OCI-M1 (cell line): ENCODE measurements around the gene YIPF4.
A peak's percentile ranks its signal among the peaks of the same experiment; 100 is the strongest.
"Not testable (repeated sequence)": the region's sequence is repeated elsewhere in the genome, so short reads cannot be mapped to it uniquely, and the experiment has no call there.

Source experiments
- DNase-seq: peaks from one replicate; lab custom pipeline; 2025; lab: John Stamatoyannopoulos, UW

Gene YIPF4

GRCh38 chr2:32289165-32289999, 11.7 kb downstream of the YIPF4 start:
- DNase-seq, result peak; percentile 22

- DNase-seq, result no peak
These were observed 12.3 kb downstream of the YIPF4 start for GRCh38 chr2:32290000-32290339.

GRCh38 chr2:32291746-32292145, 14.0 kb downstream of the YIPF4 start:
- no peak for DNase-seq

- DNase-seq, result not testable (repeated sequence)
These were observed 15.8 kb downstream of the YIPF4 start for GRCh38 chr2:32293493-32293892.

- not testable (repeated sequence) for DNase-seq
These were observed 16.4 kb downstream of the YIPF4 start for GRCh38 chr2:32293966-32294562.

GRCh38 chr2:32310577-32310976, 32.9 kb downstream of the YIPF4 start:
- DNase-seq, result no peak

GRCh38 chr2:32314886-32315285, 37.2 kb downstream of the YIPF4 start:
- no peak for DNase-seq

GRCh38 chr2:32328679-32329078, 51.0 kb downstream of the YIPF4 start:
- DNase-seq, result not testable (repeated sequence)

- DNase-seq, result not testable (repeated sequence)
These were observed 51.7 kb downstream of the YIPF4 start for GRCh38 chr2:32329180-32329980.

GRCh38 chr2:32330136-32330535, 52.4 kb downstream of the YIPF4 start:
- no peak for DNase-seq

GRCh38 chr2:32342801-32343200, 65.1 kb downstream of the YIPF4 start:
- no peak for DNase-seq

- not testable (repeated sequence) for DNase-seq
These were observed 73.1 kb downstream of the YIPF4 start for GRCh38 chr2:32350797-32351196.

GRCh38 chr2:32355976-32356680, 78.4 kb downstream of the YIPF4 start:
- peak; percentile 71 for DNase-seq

GRCh38 chr2:32356681-32357317, 79.1 kb downstream of the YIPF4 start, which contains the start of gene BIRC6:
BIRC6 (plus strand) TSS chr2:32357023; CDS start chr2:32357162, 139 bp downstream.
- peak; percentile 98 for DNase-seq

- peak; percentile 67 for DNase-seq
These were observed 79.8 kb downstream of the YIPF4 start for GRCh38 chr2:32357318-32358110.

- peak; percentile 67 for DNase-seq
These were observed 80.4 kb downstream of the YIPF4 start for GRCh38 chr2:32358111-32358482.

- no peak for DNase-seq
These were observed 82.7 kb downstream of the YIPF4 start for GRCh38 chr2:32360416-32360815.

- DNase-seq, result not testable (repeated sequence)
These were observed 85.3 kb downstream of the YIPF4 start for GRCh38 chr2:32362997-32363396.

GRCh38 chr2:32363597-32363996, 85.9 kb downstream of the YIPF4 start:
- no peak for DNase-seq

- not testable (repeated sequence) for DNase-seq
These were observed 86.6 kb downstream of the YIPF4 start for GRCh38 chr2:32364290-32364689.

GRCh38 chr2:32365679-32366078, 88.0 kb downstream of the YIPF4 start:
- not testable (repeated sequence) for DNase-seq
